Lung (tissue), 12 donors: Measurements from ENCODE around the gene CHMP1A. TPM values are rescaled to one million over a fixed set of nuclear protein-coding genes. Genes with fewer than 3 reads are reported as not detected.

Source experiments
- ATAC-seq: fragments of 200-7000 bp; cut with Tn5 transposase; one replicate; pipeline ENCODE4 v1.9.1; 2020; ENCODE audit warnings: moderate number of reproducible peaks; ENCODE audit not compliant: insufficient read depth, low FRiP score
- DNase-seq, 3 donors: peaks; one replicate each; pipeline ENCODE4 v3.0.0-alpha.2; 2013 to 2017
- H3K27ac ChIP-seq, 2 donors: one replicate each; pipeline ENCODE4 v1.5.1; 2013; ENCODE audit warnings: mild to moderate bottlenecking in 2 of 2, moderate library complexity in 2 of 2, control low read depth in 1 of 2, inconsistent platforms in 1 of 2, low read depth in 1 of 2, low read length in 1 of 2
- H3K27me3 ChIP-seq, 3 donors: one replicate each; pipeline ENCODE4 v1.5.1; 2013; ENCODE audit warnings: low read length in 2 of 3; ENCODE audit not compliant: control insufficient read depth in 3 of 3, insufficient read depth in 3 of 3
- H3K36me3 ChIP-seq, 4 donors: one replicate each; pipeline ENCODE4 v1.5.1; 2013; ENCODE audit warnings: low read length in 4 of 4, mild to moderate bottlenecking in 1 of 4, moderate library complexity in 1 of 4; ENCODE audit not compliant: control insufficient read depth in 4 of 4, insufficient read depth in 4 of 4
- H3K4me1 ChIP-seq, 5 donors: one replicate each; pipeline ENCODE4 v1.5.1; 2013; ENCODE audit warnings: low read length in 5 of 5, mild to moderate bottlenecking in 2 of 5, moderate library complexity in 1 of 5; ENCODE audit not compliant: control insufficient read depth in 5 of 5, insufficient read depth in 5 of 5
- H3K4me3 ChIP-seq: one replicate; pipeline ENCODE4 v1.5.1; 2013; ENCODE audit warnings: mild to moderate bottlenecking, control low read depth, moderate library complexity
- H3K9ac ChIP-seq, 2 donors: one replicate each; pipeline ENCODE4 v1.5.1; 2013; ENCODE audit warnings: low read length in 2 of 2, control low read depth in 1 of 2; ENCODE audit not compliant: insufficient read depth in 1 of 2
- H3K9me3 ChIP-seq, 4 donors: one replicate each; pipeline ENCODE4 v1.5.1; 2013; ENCODE audit warnings: low read length in 3 of 4, mild to moderate bottlenecking in 1 of 4, moderate library complexity in 1 of 4; ENCODE audit not compliant: control insufficient read depth in 4 of 4, insufficient read depth in 3 of 4
- CTCF ChIP-seq: IDR thresholded peaks from 2 replicates; pipeline ENCODE4 v1.5.1; 2012; ENCODE audit warnings: mild to moderate bottlenecking; ENCODE audit errors: control extremely low read depth, extremely low read depth
- WGBS, 2 donors: extraction: QIAGEN DNeasy Blood & Tissue Kit; methylation state at CpG; one replicate each; pipeline ENCODE4 v1.1.7; 2013; 5-methylcytosine and 5-hydroxymethylcytosine counted together
- polyA plus RNA-seq, 2 donors: library from polyadenylated mRNA; stranded (reverse); fragments of 200-250 nt; gene quantifications; one replicate each; pipeline ENCODE4 v1.2.1, GENCODE V29; 2013
- total RNA-seq, 2 donors: library from RNA; depleted of rRNA in 1 of 2; stranded (reverse); fragments of >200 nt in 1 of 2; gene quantifications; one replicate each; pipeline ENCODE4 v1.2.1, GENCODE V29; 2014 to 2021
- donor health status: control.
- donor health status: control.
- donor health status: Bipolar disorder and iron deficiency.
- donor health status: healthy.
- donor health status: DM: yes; HTN: yes; CAD: no.

Gene CHMP1A
- total and polyA plus RNA-seq, 4 donors, result 61.3 to 98.4 (median 85.5) TPM

- no peaks in the 10 kb centered on the region for H3K27me3 ChIP-seq
Observed at GRCh38 chr16:89610108-89610453, 47.4 kb downstream of the CHMP1A start.

GRCh38 chr16:89607937-89608740 is 49.4 kb downstream of the CHMP1A start:
- Histone ChIP-seq H3K9me3 (no peaks in the 10 kb centered on the region), H3K27ac (no peak overlapping the region), H3K9ac (no peak overlapping the region), H3K36me3 (no peaks in the 10 kb centered on the region), H3K4me1 (peaks cover 0 to 4% (median 0%) of the 10 kb centered on the region in 5 donors), H3K27me3 (peaks cover 0 to under 1% (median 0%) of the 10 kb centered on the region in 3 donors), H3K4me3 (no peak overlapping the region)
- TF ChIP-seq CTCF, result no peak
- DNase-seq, result no peak
- no peak for ATAC-seq
- WGBS, 2 donors, result 77 to 84% methylated on average over 32 of the region's 32 CpGs

More at GRCh38 chr16:89610108-89610453, 47.4 kb downstream of the CHMP1A start:
- DNase-seq (no peak), ATAC-seq (no peak)
- H3K27ac ChIP-seq, result no peak overlapping the region
- H3K9ac ChIP-seq, result no peak overlapping the region
- WGBS, 2 donors, result 70 to 84% methylated on average over 1 of the region's 1 CpG
- no peaks in the 10 kb centered on the region for H3K36me3 ChIP-seq
- peaks cover 0 to 6% (median 0%) of the 10 kb centered on the region in 5 donors for H3K4me1 ChIP-seq
- H3K9me3 ChIP-seq, result no peaks in the 10 kb centered on the region
- no peak overlapping the region for H3K4me3 ChIP-seq
- TF ChIP-seq CTCF, result no peak

GRCh38 chr16:89607453-89607852 is 50.1 kb downstream of the CHMP1A start:
- Histone ChIP-seq H3K27ac (no peak overlapping the region), H3K36me3 (no peaks in the 10 kb centered on the region), H3K4me3 (no peak overlapping the region), H3K27me3 (peaks cover 0 to 8% (median 2%) of the 10 kb centered on the region in 3 donors), H3K9ac (no peak overlapping the region), H3K4me1 (peaks cover 0 to 7% (median 3%) of the 10 kb centered on the region in 5 donors), H3K9me3 (no peaks in the 10 kb centered on the region)
- ATAC-seq, result no peak
- TF ChIP-seq CTCF, result no peak
- no peak for DNase-seq
- 85 to 91% methylated on average over 9 of the region's 9 CpGs for WGBS, 2 donors
